Nephron (organoid): ENCODE data around the gene ATXN1.

Source experiments
- H3K27ac Mint-ChIP-seq, 3 experiments: 2 replicates each; pipeline ENCODE4 v1.8.0; 2020; ENCODE audit warnings: mixed read lengths in 3 of 3, mild to moderate bottlenecking in 2 of 3, moderate library complexity in 1 of 3
- H3K27me3 Mint-ChIP-seq: 2 replicates; pipeline ENCODE4 v1.8.0; 2021; ENCODE audit warnings: low read depth, mild to moderate bottlenecking, moderate library complexity, mixed read lengths
- H3K36me3 Mint-ChIP-seq: 2 replicates; pipeline ENCODE4 v1.8.0; 2020; ENCODE audit warnings: low read depth, mixed read lengths
- H3K4me1 Mint-ChIP-seq: 2 replicates; pipeline ENCODE4 v1.8.0; 2020; ENCODE audit warnings: mixed read lengths
- H3K4me3 Mint-ChIP-seq, 3 experiments: 2 replicates each; pipeline ENCODE4 v1.8.0; 2020; ENCODE audit warnings: mild to moderate bottlenecking in 3 of 3, mixed read lengths in 3 of 3, moderate library complexity in 2 of 3
- H3K9me3 Mint-ChIP-seq: 2 replicates; pipeline ENCODE4 v1.8.0; 2020; ENCODE audit warnings: mixed read lengths
- CTCF ChIP-seq, 3 experiments: fragments of 200-600 bp; sonication (generic); IDR thresholded peaks; one replicate each; pipeline ENCODE4 v1.5.0; 2021; ENCODE audit warnings: antibody characterized with exemption in 3 of 3; ENCODE audit not compliant: unreplicated experiment in 3 of 3

The ATXN1 gene

GRCh38 chr6:16602035-16602434 is 159.2 kb downstream of the ATXN1 start:
- H3K4me1 Mint-ChIP-seq, result no peaks in the 10 kb centered on the region
- peaks cover 7% of the 10 kb centered on the region for H3K27me3 Mint-ChIP-seq
- no peak overlapping the region for H3K27ac Mint-ChIP-seq
- TF ChIP-seq CTCF (IDR thresholded peaks at IDR 0.05; ENCODE audit: unreplicated experiment in 3 of 3), result no peak
- H3K9me3 Mint-ChIP-seq, result no peaks in the 10 kb centered on the region
- peaks cover 25% of the 10 kb centered on the region for H3K36me3 Mint-ChIP-seq
- no peak overlapping the region for H3K4me3 Mint-ChIP-seq

GRCh38 chr6:16600701-16601100 is 160.6 kb downstream of the ATXN1 start:
- H3K36me3 Mint-ChIP-seq, result peaks cover 25% of the 10 kb centered on the region
- no peak for TF ChIP-seq CTCF (IDR thresholded peaks at IDR 0.05; ENCODE audit: unreplicated experiment in 3 of 3)
- no peaks in the 10 kb centered on the region for H3K9me3 Mint-ChIP-seq
- H3K27me3 Mint-ChIP-seq, result peaks cover 11% of the 10 kb centered on the region
- H3K4me3 Mint-ChIP-seq, result no peak overlapping the region
- no peak overlapping the region for H3K27ac Mint-ChIP-seq
- no peaks in the 10 kb centered on the region for H3K4me1 Mint-ChIP-seq

- Mint-ChIP-seq H3K9me3 (no peaks in the 10 kb centered on the region), H3K27ac (no peak overlapping the region), H3K36me3 (peaks cover 20% of the 10 kb centered on the region), H3K4me1 (no peaks in the 10 kb centered on the region), H3K27me3 (peaks cover 7% of the 10 kb centered on the region), H3K4me3 (no peak overlapping the region)
- no peak for TF ChIP-seq CTCF (IDR thresholded peaks at IDR 0.05; ENCODE audit: unreplicated experiment in 3 of 3)
Observed at GRCh38 chr6:16600026-16600425, 161.2 kb downstream of the ATXN1 start.

- Mint-ChIP-seq H3K4me3 (no peak overlapping the region), H3K27ac (no peak overlapping the region), H3K4me1 (no peaks in the 10 kb centered on the region), H3K9me3 (no peaks in the 10 kb centered on the region), H3K36me3 (peaks cover 10% of the 10 kb centered on the region), H3K27me3 (peaks cover 7% of the 10 kb centered on the region)
- TF ChIP-seq CTCF (IDR thresholded peaks at IDR 0.05; ENCODE audit: unreplicated experiment in 3 of 3), result no peak
Observed at GRCh38 chr6:16596616-16597331, 164.5 kb downstream of the ATXN1 start.

GRCh38 chr6:16595514-16596120 is 165.6 kb downstream of the ATXN1 start:
- Mint-ChIP-seq H3K36me3 (peaks cover 3% of the 10 kb centered on the region), H3K9me3 (no peaks in the 10 kb centered on the region), H3K4me1 (no peaks in the 10 kb centered on the region), H3K27me3 (peaks cover 7% of the 10 kb centered on the region), H3K27ac (peak overlapping the region in 2 of 3 experiments; percentile 16 to 29), H3K4me3 (no peak overlapping the region)
- TF ChIP-seq CTCF (IDR thresholded peaks at IDR 0.05; ENCODE audit: unreplicated experiment in 3 of 3), result no peak

- H3K27ac Mint-ChIP-seq, result peak overlapping the region in 1 of 3 experiments; percentile 16
- TF ChIP-seq CTCF (IDR thresholded peaks at IDR 0.05; ENCODE audit: unreplicated experiment in 3 of 3), result no peak
- H3K4me3 Mint-ChIP-seq, result no peak overlapping the region
- no peaks in the 10 kb centered on the region for H3K9me3 Mint-ChIP-seq
- H3K27me3 Mint-ChIP-seq, result peaks cover 7% of the 10 kb centered on the region
- no peaks in the 10 kb centered on the region for H3K4me1 Mint-ChIP-seq
- peaks cover 3% of the 10 kb centered on the region for H3K36me3 Mint-ChIP-seq
Observed at GRCh38 chr6:16594849-16595248, 166.4 kb downstream of the ATXN1 start.
